Head of caudate nucleus (tissue), 42 donors: ENCODE measurements around the gene TBX10.
A peak's percentile ranks its signal among the peaks of the same experiment; 100 is the strongest.
"Not testable (repeated sequence)": the region's sequence is repeated elsewhere in the genome, so short reads cannot be mapped to it uniquely, and the experiment has no call there.

Experiments
- DNase-seq, 42 donors: peaks; one replicate each; pipeline versions ENCODE4 v3.0.0 to v3.0.0-alpha.2; 2020 to 2021; ENCODE audit warnings: mixed read lengths in 7 of 42
- intact Hi-C: fragments of 100-400 bp; cut with DNase I; formaldehyde crosslinking; loops from one replicate; pipeline ENCODE4 v1.15.0; 2022

The TBX10 gene

DNA sequence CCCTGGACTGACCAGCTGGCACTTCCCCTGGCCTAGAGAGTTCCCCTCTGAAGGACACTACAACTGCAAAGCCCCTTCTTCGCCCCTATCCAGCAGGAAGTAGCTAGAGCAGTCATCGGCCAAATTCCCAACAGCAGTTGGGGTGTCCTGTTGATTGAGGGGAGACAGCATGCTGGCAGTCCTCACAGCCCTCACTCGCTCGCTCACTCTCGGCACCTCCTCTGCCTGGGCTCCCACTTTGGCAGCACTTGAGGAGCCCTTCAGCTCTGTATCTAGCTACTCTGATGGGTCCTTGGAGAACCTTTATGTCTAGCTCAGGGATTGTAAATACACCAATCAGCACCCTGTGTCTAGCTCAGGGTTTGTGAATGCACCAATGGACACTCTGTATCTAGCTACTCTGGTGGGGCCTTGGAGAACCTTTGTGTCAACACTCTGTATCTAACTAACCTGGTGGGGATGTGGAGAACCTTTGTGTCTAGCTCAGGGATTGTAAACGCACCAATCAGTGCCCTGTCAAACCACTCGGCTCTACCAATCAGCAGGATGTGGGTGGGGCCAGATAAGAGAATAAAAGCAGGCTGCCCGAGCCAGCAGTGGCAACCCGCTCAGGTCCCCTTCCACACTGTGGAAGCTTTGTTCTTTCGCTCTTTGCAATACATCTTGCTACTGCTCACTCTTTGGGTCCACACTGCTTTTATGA, 13.3 kb downstream of the TBX10 start:
- intact Hi-C loops, DNase-seq: not testable (repeated sequence)

DNA sequence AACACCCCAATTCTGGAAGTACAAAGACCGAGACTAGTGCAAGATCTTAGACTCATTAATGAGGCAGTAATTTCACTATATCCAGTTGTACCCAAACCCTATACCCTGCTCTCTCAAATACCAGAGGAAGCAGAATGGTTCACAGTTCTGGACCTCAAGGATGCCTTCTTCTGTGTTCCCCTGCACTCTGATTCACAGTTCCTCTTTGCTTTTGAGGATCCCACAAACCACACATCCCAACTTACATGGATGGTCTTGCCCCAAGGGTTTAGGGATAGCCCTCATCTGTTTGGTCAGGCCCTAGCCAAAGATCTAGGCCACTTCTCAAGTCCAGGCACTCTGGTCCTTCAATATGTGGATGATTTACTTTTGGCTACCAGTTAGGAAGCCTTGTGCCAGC, 15.8 kb downstream of the TBX10 start:
- intact Hi-C loops = not testable (repeated sequence)

DNA sequence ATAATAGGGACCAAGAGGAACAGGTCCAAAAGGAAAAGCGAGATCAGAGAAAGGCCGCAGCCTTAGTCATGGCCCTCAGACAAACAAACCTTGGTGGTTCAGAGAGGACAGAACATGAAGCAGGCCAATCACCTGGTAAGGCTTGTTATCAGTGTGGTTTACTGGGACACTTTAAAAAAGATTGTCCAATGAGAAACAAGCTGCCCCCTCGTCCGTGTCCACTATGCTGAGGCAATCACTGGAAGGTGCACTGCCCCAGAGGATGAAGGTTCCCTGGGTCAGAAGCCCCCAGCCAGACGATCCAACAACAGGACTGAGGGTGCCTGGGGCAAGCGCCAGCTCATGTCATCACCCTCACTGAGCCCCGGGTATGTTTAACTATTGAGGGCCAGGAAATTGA, 16.7 kb downstream of the TBX10 start:
- intact Hi-C loops, DNase-seq: not testable (repeated sequence)

More for the DNA sequence above, 15.8 kb downstream of the TBX10 start:
- DNase-seq = not testable (repeated sequence)

DNA sequence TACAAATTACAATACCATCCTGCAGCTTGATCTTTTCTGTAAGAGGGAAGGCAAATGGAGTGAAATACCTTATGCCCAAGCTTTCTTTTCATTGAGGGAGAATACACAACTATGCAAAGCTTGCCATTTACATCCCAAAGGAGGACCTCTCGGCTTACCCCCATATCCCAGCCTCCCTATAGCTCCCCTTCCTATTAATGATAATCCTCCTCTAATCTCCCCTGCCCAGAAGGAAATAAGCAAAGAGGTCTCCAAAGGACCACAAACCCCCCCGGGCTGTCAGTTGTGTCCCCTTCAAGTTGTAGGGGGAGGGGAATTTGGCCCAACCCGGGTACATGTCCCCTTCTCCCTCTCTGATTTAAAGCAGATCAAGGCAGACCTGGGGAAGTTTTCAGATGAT, 17.6 kb downstream of the TBX10 start:
- intact Hi-C loops, DNase-seq: not testable (repeated sequence)

DNA sequence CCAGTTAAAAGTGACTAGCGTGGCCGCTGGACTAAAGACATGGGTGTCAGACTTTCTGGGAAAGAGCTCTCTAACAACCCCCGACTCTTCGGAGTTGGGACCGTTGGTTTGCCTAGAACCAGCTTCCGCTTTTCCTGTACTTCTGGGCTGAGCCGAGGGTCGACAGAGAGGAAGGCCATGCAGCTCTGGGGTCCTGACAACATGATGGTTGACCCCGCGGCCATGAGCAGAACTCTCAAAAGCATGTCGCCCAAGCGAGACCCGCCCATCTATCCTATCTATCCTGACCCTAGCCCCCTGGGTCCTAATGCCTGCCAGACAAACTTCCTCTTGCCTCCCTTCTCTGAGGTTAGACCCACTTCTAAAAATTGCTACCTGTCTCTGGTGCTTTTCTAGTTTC, 18.9 kb downstream of the TBX10 start:
- peak in 1 of 42 donors; percentile 0 for DNase-seq
- intact Hi-C loops = not testable (repeated sequence)

DNA sequence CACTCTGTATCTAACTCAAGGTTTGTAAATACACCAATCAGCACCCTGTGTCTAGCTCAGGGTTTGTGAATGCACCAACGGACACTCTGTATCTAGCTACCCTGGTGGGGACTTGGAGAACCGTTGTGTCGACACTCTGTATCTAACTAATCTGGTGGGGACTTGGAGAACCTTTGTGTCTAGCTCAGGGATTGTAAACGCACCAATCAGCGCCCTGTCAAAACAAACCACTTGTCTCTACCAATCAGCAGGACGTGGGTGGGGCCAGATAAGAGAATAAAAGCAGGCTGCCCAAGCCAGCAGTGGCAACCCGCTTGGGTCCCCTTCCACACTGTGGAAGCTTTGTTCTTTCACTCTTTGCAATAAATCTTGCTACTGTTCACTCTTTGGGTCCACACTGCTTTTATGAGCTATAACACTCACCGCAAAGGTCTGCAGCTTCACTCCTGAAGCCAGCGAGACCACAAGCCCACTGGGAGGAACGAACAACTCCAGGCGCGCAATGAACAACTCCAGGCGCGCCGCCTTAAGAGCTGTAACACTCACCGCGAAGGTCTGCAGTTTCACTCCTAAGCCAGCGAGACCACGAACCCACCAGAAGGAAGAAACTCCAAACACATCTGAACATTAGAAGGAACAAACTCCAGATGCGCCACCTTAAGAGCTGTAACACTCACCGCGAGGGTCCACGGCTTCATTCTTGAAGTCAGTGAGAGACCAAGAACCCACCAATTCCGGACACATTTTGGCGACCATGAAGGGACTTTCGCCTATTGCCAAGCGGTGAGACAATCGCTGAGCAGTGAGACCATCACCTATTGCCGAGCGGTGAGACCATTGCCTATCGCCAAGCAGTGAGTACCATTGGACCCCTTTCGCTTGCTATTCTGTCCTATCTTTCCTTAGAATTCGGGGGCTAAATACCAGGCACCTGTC, 19.6 kb downstream of the TBX10 start:
- intact Hi-C loops, DNase-seq: not testable (repeated sequence)

DNA sequence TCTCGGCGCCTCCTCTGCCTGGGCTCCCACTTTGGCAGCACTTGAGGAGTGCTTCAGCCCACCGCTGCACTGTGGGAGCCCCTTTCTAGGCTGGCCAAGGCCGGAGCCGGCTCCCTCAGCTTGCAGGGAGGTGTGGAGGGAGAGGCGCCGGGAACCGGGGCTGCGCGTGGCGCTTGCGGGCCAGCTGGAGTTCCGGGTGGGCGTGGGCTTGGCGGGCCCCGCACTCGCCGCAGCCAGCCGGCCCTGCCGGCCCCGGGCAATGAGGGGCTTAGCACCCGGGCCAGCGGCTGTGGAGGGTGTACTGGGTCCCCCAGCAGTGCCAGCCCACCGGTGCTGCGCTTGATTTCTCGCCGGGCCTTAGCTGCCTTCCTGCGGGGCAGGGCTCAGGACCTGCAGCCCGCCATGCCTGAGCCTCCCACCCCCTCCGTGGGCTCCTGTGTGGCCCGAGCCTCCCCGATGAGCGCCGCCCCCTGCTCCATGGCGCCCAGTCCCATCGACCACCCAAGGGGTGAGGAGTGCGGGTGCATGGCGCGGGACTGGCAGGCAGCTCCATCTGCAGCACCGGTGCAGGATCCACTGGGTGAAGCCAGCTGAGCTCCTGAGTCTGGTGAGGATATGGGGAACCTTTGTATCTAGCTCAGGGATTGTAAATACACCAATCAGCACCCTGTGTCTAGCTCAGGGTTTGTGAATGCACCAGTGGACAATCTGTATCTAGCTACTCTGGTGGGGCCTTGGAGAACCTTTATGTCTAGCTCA, 20.5 kb downstream of the TBX10 start:
- peak in 1 of 42 donors; percentile 4 for DNase-seq
- intact Hi-C loops = not testable (repeated sequence)

DNA sequence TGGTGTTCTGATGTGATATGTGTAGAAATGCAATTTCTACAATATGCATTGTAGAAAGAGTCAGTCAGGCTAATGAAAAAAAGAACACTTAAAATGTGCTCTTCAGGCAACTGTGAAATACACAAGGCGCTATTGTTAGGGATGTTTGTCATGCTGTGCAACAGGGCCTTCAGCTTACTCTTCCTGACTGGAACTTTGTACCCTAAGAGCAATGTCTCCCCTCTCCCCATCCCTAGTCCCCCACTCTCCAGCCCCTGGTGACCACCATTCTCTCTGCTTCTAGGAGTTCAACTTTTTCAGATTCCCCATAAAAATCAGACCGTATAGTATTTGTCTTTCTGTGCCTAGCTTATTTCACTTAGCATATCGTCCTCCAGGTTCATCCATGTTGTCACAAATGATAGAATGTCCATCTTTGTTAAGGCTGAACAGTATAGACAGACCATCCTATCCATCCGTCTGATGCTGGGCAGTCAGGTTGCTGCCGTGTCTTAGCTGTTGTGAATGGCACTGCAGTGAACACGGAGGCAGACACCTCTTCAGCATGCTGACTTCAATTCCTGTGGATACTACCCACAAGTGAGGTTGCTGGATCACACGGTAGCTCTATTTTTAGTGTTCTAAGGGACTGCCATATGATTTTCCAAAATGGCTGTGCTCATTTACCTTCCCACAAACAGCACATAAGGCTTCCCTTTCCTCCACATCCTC, 22.2 kb downstream of the TBX10 start:
- DNase-seq = peak in 6 of 42 donors; percentile 6 to 41 (median 32)
- intact Hi-C loops = no loop called here

DNA sequence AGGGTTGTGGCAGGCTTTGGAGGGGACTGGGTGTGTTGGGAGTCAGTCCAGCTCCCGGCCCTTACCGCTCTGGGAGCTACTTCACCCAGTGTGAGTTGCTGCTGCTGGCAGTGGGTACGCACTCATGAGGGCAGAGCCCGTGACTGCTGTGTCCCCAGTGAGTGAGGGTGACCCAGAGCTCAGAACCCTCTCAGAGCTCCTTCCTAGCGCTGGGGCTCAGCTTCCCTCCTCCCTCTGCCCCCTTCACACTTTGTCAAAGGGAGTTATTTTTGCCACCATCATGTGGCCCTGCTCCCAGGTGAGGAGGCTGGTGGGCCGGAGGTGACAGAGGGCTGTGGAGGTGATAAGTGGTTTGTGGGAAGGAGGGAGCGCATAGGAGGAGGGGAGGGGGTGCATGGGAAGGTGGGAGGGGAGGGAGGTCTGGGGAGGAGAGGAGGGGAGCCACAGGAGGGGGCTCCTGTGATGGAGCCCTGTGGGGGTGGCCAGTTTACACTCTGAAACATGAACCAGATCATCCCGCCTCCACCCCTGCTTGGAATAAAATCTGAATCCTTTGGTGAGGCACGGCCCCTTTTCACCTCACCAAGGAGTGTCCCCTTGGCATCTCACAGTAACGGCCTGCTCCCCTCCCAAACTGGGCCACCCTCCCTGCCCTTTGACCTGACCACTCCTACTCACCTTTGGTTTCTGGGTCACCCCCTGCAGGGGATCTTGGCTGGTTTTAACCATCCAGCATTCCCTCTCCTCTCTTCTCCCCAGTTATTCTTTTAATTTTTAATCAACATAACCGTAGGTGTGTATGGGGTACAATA, 22.9 kb downstream of the TBX10 start:
- intact Hi-C loops = no loop called here
- peak in 15 of 42 donors; percentile 27 to 78 (median 49) for DNase-seq

DNA sequence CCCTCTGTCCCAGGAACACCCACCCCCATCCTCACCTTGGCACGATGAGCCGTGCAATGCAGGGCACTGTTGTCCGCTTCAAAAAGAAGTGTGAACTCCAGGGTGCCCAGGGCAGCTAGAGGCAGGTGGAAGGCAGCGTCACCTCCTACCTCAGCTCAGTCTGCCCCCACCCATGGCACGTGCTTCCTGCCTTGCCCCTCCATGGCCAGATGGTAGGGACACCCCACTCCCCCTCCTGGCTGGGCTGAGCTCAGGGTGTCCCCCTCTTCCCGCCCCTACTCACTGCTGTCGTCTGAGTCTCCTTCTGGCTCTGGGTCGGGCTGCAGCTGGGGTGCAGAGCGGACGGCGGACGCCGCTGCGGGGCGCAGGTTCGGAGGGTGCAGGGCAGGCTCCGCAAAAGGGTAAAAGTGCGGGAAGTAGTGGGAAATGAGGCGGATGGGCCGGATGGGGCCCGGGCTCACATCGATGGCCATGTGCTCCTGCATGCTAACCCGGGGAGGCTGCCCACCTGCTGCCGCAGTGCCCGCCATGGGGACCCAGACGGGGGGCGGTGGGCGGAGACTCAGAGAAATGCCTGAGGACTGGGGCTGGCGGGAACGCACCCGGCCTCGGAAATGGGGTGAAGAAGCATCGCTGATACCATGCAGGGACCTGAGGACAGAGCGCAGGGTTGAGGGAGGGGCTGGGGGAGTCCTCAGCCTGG, 23.7 kb downstream of the TBX10 start:
- intact Hi-C loops = no loop called here

DNA sequence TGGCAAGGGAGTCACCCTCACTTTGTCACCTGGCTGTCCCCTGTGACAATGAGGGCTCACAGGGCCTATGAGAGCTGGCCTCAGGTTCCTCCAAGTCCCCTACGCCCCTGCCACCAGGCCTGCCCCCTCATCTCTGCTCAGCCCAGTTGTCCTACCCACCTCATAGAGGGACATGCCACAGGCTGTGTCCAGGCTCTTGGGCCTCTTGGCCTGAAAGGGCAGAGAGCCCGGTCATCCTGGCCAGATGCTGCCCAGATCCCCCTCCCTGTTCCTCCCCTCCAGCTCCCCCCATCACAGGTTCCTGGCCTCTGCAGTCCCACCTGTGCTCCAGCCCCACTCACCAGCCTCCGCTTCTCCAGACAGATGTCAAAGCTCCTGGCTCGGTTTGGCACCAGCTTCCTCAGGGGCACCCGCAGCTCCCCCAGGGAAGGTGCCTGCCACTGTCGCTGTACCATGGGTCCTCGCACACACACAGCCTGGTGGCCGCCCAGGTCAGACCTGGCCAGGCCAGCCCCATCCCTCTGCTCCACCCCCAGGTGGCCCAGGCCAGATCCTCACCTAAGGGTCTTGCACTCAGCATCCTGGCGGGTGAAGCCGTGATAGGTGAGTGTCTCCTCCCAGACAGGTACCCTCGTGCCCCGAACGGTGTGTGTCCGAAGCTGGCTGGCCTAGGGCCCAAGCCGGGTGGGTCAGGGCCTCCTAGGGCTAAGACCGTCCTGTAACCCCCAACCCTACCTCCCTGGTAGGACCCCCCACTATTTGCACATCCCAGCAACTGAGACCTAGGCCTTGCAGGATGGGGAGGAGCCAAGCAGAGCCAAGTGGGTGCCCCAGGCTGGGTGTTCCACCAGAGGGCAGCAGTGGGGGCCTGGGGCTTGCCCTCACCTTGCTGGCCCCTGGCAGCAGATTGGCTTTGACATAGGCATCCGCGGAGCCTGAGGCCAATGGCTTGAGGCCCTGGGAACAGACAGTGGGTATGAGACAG, 24.5 kb downstream of the TBX10 start:
- intact Hi-C loops = no loop called here
- peak in 2 of 42 donors; percentile 25 to 42 for DNase-seq

More for the DNA sequence above, 23.7 kb downstream of the TBX10 start:
- DNase-seq = peak in 1 of 42 donors; percentile 4

DNA sequence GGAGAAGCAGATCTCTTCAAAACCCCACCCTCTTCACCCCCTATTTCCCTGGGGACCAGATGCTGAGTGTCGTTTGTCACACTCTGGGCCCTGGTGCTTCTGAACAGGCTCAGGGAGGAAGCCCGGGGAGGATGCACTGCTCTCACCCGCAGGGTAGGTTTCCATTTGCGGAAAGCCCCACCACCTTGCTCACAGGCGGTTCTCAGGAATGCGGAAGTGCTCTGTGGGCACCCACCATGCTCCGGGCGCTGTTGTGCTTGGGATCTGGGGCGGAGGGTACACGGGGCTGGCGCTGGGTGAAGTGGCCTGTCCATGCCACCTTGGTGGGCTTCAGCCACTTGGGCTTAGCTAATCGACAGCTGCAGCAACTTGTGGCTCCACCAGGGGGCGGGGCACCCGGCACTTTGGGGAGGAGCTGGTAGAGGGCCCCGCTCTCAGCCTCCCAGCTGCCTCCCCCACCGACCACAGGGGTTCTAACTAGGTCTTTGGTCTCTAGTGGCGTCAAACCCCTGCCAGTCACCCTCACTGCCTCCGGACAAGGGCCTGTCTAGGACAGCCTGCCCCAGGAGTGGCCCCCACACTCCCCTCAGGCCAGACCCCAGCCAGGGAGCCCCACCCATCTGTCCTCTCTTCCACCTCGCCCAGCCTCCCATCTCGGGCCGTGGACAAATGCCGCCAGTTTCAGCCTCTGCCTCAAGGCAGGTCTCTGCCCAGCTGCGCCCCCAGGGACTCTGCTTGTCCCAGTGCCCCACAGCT, 25.4 kb downstream of the TBX10 start:
- intact Hi-C loops = no loop called here
- peak in 34 of 42 donors; percentile 39 to 80 (median 58) for DNase-seq

DNA sequence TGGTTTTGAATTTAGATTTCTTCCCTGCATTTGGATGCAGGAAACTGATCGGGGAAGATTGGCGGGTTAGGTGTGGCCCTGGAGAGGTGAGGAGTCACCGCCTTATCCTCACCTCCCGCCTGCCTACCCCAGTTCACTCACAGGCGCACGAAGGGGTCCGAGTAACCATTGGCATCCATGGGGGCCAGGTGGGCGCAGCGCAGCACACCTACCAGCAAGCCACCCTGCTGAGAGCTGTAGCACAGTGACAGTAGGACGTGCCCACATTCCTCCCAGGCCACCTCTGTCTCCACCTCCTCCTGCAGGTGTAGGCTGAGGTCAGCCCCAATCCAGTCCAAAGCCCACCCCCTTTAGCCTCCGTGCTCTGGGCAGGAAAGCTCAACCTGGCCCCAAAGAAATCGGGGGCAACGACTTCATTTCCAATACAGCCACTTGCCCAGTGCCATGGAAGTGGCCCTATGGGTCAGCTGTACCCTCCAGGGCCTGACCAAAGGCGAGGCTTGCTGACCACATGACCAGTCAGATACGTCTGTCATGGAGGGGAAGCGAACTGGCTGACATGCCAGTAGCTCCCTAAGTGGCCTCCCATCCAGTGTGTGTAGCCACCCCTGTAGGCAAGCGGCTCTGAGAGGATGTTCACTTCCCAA, 26.1 kb downstream of the TBX10 start:
- intact Hi-C loops = no loop called here
- no peak for DNase-seq

DNA sequence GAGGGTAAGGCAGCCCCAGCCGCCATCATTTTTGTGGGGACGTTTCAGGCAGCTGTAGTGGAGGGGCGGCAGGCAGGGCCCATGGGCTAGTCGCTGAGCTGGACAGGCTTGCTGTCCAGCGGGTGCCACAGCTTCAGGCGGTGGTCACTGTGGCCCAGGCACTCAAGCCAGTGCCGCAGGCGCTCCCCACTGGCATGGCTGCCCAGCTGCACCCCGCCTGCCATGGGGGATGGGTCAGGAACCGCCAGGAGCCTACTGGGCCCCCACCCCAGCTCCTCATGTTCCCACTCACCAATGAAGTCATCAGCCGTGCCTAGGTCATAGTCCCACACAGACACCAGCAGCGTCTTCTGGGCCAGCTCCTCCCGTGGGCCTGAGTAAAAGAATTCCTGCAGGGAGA, 26.8 kb downstream of the TBX10 start:
- no peak for DNase-seq
- intact Hi-C loops = no loop called here
